Epithelial cell of prostate (primary cell): Measurements from ENCODE around the gene CEP83.
"Not testable (repeated sequence)": the region's sequence is repeated elsewhere in the genome, so short reads cannot be mapped to it uniquely, and the experiment has no call there.

Experiments used
- DNase-seq: peaks from one replicate; pipeline ENCODE4 v3.0.0-alpha.2; 2011; ENCODE audit warnings: low read depth, low spot score
- H3K27ac ChIP-seq: fragments of 450-650 bp; 2 replicates; pipeline ENCODE4 v1.5.1; 2017; ENCODE audit warnings: mild to moderate bottlenecking

The CEP83 gene

GRCh38 chr12:94434171-94434570, 25.5 kb downstream of the CEP83 start:
- H3K27ac ChIP-seq = no peak overlapping the region
- no peak for DNase-seq

- H3K27ac ChIP-seq = no peak overlapping the region
- no peak for DNase-seq
Measured at GRCh38 chr12:94433744-94434143, 25.9 kb downstream of the CEP83 start.

GRCh38 chr12:94430304-94430703, 29.4 kb downstream of the CEP83 start:
- H3K27ac ChIP-seq = no peak overlapping the region
- DNase-seq = no peak

- no peak for DNase-seq
- no peak overlapping the region for H3K27ac ChIP-seq
Measured at GRCh38 chr12:94429633-94430032, 30.0 kb downstream of the CEP83 start.

DNA sequence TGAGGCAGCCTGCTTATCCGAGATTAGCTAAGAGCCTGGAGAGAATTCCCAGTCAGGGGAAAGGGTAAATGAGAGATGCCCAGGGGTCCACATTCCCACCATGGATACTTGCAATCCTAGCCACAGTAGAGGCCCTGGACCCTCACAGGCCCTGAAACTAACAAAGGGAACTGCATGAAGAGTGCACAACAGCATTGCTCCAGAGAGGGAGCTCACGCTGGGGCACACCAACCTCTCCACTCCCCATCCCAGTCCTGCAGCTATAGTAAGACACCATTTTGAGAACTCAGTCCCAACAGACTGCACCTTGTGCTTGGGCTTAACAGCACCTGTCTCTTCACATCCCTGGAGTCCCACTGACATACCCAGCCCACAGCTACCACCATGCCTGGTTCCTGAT, 30.5 kb downstream of the CEP83 start:
- H3K27ac ChIP-seq = no peak overlapping the region
- DNase-seq = no peak

DNA sequence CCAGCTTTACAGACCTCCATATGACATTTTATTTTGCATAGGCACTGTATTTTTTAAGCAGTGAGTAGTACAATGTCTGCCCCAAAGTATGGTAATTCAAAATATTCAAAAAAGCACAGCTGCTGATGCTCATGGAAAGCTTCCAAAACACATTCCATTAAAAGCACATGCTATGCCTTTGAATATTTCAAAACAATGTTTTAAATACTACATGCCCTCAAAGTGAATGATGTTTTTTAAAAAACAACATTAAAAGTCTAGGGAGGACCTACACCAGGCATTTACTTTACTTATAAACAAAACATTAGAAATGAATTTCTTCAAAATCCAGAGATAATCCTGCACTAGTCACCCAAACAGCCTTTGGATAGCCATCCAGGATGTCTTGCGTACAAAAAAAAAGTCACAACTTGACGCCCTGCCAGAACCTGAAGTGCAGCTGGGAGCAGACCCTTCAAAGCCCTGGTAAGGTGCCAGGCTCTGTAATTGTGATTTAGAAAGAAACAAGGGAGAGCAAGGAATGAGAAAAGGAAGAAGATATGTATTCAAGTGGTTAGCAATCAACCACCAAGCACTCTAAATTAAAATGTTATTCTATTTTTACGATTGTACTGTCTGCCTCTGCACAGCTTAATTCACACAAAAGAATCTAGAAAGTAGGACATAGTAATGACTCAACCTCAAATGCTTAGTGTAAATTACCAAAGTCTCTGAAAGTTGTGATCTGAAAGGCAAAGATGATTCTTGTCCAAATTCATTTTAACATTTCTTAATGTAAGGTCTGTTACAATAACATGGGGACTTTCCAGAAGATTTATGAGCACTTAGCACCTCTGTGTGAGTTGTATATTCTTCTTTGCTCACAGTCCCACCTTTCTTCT, 31.9 kb downstream of the CEP83 start:
- no peak for DNase-seq
- no peak overlapping the region for H3K27ac ChIP-seq

- DNase-seq = no peak
- H3K27ac ChIP-seq = no peak overlapping the region
Measured at GRCh38 chr12:94426049-94426448, 33.6 kb downstream of the CEP83 start.

DNA sequence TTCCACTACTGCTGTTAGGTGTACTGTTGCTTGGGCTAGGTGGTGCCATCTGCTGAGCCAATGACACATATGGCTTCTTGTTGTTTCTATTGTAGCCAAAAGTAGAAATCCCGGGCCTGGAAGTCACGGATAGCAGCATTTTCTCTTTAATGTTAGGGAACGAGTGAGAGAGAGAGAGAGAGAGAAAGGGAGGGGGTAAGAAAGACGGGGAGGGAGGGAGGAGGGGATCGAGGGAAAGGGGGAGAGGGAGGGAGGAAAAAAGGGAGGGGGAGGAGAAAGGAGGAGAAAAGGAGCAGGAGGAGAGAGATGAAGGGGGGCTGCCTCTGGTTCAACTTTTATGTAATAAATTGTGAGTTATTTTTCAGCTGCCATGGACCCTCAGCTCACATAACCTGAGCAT, 34.8 kb downstream of the CEP83 start:
- not testable (repeated sequence) for H3K27ac ChIP-seq, DNase-seq

DNA sequence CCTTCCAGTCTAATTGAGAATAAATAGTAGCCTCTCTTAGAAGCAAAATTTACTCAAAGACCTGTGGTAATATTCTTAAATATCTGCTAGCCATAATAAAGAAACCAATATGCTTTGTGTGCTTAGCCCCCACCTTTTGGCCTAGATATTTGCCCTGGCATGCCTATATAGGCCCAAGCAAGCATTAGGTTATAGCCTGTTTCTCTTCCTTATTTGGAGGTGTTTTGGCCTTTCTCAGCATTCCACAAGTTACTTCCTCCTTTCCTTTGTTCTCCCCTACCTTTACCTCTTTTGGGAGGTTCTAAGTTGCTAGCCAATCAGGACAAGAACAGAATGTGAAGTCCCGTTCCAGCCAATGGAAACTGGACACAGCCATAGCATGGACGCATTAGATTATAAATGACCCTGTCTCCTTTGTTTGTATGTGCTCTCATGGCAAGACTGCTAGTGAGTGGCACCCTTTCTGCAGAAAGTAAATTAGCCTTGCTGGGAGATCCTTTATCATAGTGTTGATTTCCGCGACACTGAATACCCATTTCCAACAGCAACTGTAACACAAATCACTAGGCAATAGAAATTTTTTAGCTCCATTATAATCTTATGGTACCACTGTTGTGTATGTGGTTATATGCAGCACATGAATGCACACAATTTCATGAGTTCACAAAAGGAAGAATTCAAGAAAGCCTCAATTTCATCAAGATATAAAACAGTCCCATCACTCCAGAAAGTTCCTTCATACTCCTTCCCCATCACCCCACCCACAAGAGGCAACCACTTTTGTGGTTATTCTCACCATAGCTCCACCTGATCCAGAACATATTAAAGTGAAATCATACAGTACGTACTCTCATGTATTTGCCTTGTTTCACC, 37.6 kb downstream of the CEP83 start:
- DNase-seq = no peak
- H3K27ac ChIP-seq = no peak overlapping the region

DNA sequence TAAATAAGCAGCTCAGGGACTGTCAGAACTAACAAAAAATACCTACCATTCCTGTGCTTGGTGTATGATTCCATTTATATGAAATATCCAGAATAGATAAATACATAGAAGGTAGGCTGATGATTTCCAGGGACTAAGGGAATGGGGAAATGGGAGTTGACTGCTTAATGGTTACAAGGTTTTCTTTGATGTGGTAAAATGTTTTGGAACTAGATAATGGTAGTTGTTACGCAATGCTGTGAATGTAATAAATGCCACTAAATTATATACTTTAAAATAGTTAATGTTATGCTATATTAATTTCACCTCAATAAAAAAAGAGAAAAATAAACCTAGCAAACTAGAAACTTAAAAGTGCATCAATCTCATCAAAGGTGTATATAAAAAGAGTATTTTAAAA, 41.1 kb downstream of the CEP83 start:
- no peak for DNase-seq

GRCh38 chr12:94416613-94417012, 43.1 kb downstream of the CEP83 start:
- DNase-seq = no peak
- no peak overlapping the region for H3K27ac ChIP-seq

More for the DNA sequence above, 41.1 kb downstream of the CEP83 start:
- no peak overlapping the region for H3K27ac ChIP-seq

GRCh38 chr12:94415066-94415465, 44.6 kb downstream of the CEP83 start:
- DNase-seq = no peak
- H3K27ac ChIP-seq = no peak overlapping the region

- no peak for DNase-seq
Measured at GRCh38 chr12:94405413-94406116, 54.1 kb downstream of the CEP83 start.

GRCh38 chr12:94404854-94405253, 54.8 kb downstream of the CEP83 start:
- H3K27ac ChIP-seq = no peak overlapping the region
- no peak for DNase-seq

More at GRCh38 chr12:94405413-94406116, 54.1 kb downstream of the CEP83 start:
- H3K27ac ChIP-seq = no peak overlapping the region

GRCh38 chr12:94401326-94401725, 58.3 kb downstream of the CEP83 start:
- H3K27ac ChIP-seq = no peak overlapping the region
- DNase-seq = no peak

- not testable (repeated sequence) for DNase-seq, H3K27ac ChIP-seq
Measured at GRCh38 chr12:94398685-94399084, 61.0 kb downstream of the CEP83 start.

DNA sequence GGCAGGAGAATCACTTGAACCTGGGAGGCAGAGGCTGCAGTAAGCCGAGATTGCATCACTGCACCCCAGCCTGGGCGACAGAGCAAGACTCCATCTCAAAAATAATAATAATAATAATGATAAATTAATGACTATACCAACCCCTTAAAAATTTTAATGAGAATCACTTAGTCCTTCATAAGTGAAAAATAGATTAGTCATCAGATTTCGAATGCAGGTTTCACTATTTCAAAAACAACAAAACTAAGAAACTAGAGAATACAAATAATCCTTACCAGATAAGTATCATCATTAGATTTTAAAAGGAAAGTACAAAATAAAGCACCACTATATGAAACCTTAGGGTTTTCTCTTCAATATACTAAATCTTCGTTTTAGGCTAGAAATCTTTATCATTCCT, 62.3 kb downstream of the CEP83 start:
- DNase-seq = no peak

GRCh38 chr12:94396014-94396413, 63.7 kb downstream of the CEP83 start:
- H3K27ac ChIP-seq, DNase-seq: not testable (repeated sequence)

More for the DNA sequence above, 62.3 kb downstream of the CEP83 start:
- no peak overlapping the region for H3K27ac ChIP-seq

GRCh38 chr12:94390130-94390485, 69.6 kb downstream of the CEP83 start:
- DNase-seq = no peak
- no peak overlapping the region for H3K27ac ChIP-seq

- DNase-seq, H3K27ac ChIP-seq: not testable (repeated sequence)
Measured at GRCh38 chr12:94389482-94390129, 70.1 kb downstream of the CEP83 start.
